ENCODE data around the gene POFUT1. TPM values are rescaled to one million over a fixed set of nuclear protein-coding genes. Genes with fewer than 3 reads are reported as not detected.

The POFUT1 gene
- polyA plus RNA-seq, 1 donor, result 147 TPM

DNA sequence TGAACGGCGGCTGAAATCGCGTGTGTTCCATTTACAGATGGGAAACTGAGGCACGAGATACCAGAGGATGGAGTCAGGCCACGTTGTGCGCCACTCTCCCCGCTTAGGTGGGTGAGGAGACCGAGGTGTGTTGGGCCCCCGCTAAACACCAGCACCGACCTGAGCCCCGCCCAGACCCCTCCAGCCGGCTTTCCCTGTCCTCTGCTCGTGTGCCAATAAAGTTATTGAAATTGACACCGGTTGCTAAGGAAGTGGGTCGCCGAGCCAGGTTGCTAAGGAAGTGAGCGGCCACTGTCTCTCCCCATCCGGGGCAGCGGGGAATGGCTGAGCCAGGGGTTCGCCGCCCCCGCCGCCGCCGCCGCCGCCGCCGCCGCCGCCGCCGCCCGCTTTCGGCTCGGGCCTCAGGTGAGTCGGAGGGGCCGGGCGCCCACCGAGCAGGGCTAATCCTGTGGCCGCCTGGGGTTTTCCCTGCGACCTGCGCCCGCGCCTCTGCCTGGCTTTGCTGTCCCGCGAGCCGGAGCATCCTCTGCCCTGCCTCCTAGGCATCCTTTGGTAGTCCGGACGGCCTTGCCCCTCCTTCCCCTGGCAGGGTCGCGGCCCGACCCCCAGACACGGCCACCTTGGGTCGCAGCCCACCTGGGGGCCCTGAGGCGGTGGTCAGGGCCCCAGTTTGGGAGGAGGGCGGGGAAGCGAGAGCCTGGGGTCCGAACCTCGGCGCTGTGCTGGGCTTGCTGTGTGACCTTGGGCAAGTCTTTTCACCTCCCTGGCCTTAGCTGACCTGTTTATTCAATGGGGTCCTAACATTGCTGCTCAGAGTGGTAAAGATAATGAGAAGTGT, 69.9 kb downstream of the POFUT1 start, which contains the start of gene KIF3B:
Gene KIF3B, plus strand, starts transcription at position 291 of the 838 bp plus-strand sequence. CDS start 32,127 bp downstream, outside the sequence.
- Histone ChIP-seq H3K4me3 (ENCODE audit: low read length) (peak within 1 kb of the TSS; percentile 99), H3K36me3 (ENCODE audit: control insufficient read depth, insufficient read depth, low read length) (peaks cover 14% of the 10 kb centered on the region), H3K27me3 (ENCODE audit: control insufficient read depth, insufficient read depth, low read length) (no peaks in the 10 kb centered on the region), H3K4me1 (ENCODE audit: control insufficient read depth, insufficient read depth, low read length) (peaks cover 13% of the 10 kb centered on the region), H3K27ac (ENCODE audit: low read length) (peak within 1 kb of the TSS; percentile 88), H3K9me3 (ENCODE audit: control insufficient read depth, low read depth, low read length) (no peaks in the 10 kb centered on the region)
- WGBS (ENCODE audit: insufficient coverage, low lambda C conversion rate), result 8% methylated on average over 4 of the region's 62 CpGs
- peak; percentile 85 to 89 for DNase-seq

- WGBS (ENCODE audit: insufficient coverage, low lambda C conversion rate), result no CpG with 5 or more reads among the region's 4 CpGs
- Histone ChIP-seq H3K4me3 (ENCODE audit: low read length) (peak overlapping the region; percentile 99), H3K9me3 (ENCODE audit: control insufficient read depth, low read depth, low read length) (no peaks in the 10 kb centered on the region), H3K4me1 (ENCODE audit: control insufficient read depth, insufficient read depth, low read length) (peaks cover 13% of the 10 kb centered on the region), H3K27me3 (ENCODE audit: control insufficient read depth, insufficient read depth, low read length) (no peaks in the 10 kb centered on the region), H3K36me3 (ENCODE audit: control insufficient read depth, insufficient read depth, low read length) (peaks cover 16% of the 10 kb centered on the region), H3K27ac (ENCODE audit: low read length) (peak overlapping the region; percentile 88)
- DNase-seq, result peak in 1 of 2 donors; percentile 56
Observed at GRCh38 chr20:32278199-32278643, 70.5 kb downstream of the POFUT1 start.

- no peak overlapping the region for H3K27ac ChIP-seq (ENCODE audit: low read length)
Observed at GRCh38 chr20:32281711-32282110, 74.0 kb downstream of the POFUT1 start.

GRCh38 chr20:32282461-32282860, 74.8 kb downstream of the POFUT1 start:
- peaks cover 37% of the 10 kb centered on the region for H3K4me1 ChIP-seq (ENCODE audit: control insufficient read depth, insufficient read depth, low read length)
- H3K27ac ChIP-seq (ENCODE audit: low read length), result peak overlapping the region; percentile 24
- H3K4me3 ChIP-seq (ENCODE audit: low read length), result no peak overlapping the region
- no peak for DNase-seq
- H3K9me3 ChIP-seq (ENCODE audit: control insufficient read depth, low read depth, low read length), result no peaks in the 10 kb centered on the region
- H3K36me3 ChIP-seq (ENCODE audit: control insufficient read depth, insufficient read depth, low read length), result peaks cover 16% of the 10 kb centered on the region
- no peaks in the 10 kb centered on the region for H3K27me3 ChIP-seq (ENCODE audit: control insufficient read depth, insufficient read depth, low read length)
- 60% methylated on average over 1 of the region's 4 CpGs for WGBS (ENCODE audit: insufficient coverage, low lambda C conversion rate)

More at GRCh38 chr20:32281711-32282110, 74.0 kb downstream of the POFUT1 start:
- no peak for DNase-seq
- no CpG with 5 or more reads among the region's 4 CpGs for WGBS (ENCODE audit: insufficient coverage, low lambda C conversion rate)
- H3K4me1 ChIP-seq (ENCODE audit: control insufficient read depth, insufficient read depth, low read length), result peaks cover 33% of the 10 kb centered on the region
- no peak overlapping the region for H3K4me3 ChIP-seq (ENCODE audit: low read length)
- H3K36me3 ChIP-seq (ENCODE audit: control insufficient read depth, insufficient read depth, low read length), result peaks cover 16% of the 10 kb centered on the region
- H3K9me3 ChIP-seq (ENCODE audit: control insufficient read depth, low read depth, low read length), result no peaks in the 10 kb centered on the region
- no peaks in the 10 kb centered on the region for H3K27me3 ChIP-seq (ENCODE audit: control insufficient read depth, insufficient read depth, low read length)

DNA sequence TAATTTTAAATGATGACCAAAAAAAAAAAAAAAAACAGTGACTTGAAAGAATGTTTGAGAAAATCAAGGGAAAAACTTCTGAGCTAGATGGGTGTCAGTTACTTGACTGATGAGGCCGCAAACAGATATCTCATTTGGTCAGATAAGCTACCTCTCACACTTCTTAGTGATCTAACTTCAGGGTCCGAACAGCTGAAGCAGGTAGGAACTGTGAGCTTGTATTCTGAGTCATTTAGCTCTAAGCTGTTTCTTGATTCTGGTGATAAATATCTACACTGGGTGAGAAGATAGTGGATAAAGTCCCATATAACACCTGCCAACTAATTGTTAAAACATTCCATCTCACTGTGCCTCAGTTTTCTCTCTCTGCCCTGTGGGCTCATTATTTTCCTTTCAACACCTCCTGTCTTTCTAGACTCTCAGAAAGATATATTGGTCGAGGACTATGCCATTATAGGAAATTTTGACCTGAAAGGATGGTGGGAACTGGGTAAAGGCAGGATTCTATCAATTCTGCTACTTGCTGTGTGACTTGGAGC, 77.5 kb downstream of the POFUT1 start:
- WGBS (ENCODE audit: insufficient coverage, low lambda C conversion rate), result no CpG with 5 or more reads among the region's 3 CpGs
- H3K27me3 ChIP-seq (ENCODE audit: control insufficient read depth, insufficient read depth, low read length), result no peaks in the 10 kb centered on the region
- H3K9me3 ChIP-seq (ENCODE audit: control insufficient read depth, low read depth, low read length), result no peaks in the 10 kb centered on the region
- H3K36me3 ChIP-seq (ENCODE audit: control insufficient read depth, insufficient read depth, low read length), result peaks cover 20% of the 10 kb centered on the region
- peak overlapping the region; percentile 92 for H3K27ac ChIP-seq (ENCODE audit: low read length)
- H3K4me1 ChIP-seq (ENCODE audit: control insufficient read depth, insufficient read depth, low read length), result peaks cover 43% of the 10 kb centered on the region
- no peak for DNase-seq
- no peak overlapping the region for H3K4me3 ChIP-seq (ENCODE audit: low read length)

DNA sequence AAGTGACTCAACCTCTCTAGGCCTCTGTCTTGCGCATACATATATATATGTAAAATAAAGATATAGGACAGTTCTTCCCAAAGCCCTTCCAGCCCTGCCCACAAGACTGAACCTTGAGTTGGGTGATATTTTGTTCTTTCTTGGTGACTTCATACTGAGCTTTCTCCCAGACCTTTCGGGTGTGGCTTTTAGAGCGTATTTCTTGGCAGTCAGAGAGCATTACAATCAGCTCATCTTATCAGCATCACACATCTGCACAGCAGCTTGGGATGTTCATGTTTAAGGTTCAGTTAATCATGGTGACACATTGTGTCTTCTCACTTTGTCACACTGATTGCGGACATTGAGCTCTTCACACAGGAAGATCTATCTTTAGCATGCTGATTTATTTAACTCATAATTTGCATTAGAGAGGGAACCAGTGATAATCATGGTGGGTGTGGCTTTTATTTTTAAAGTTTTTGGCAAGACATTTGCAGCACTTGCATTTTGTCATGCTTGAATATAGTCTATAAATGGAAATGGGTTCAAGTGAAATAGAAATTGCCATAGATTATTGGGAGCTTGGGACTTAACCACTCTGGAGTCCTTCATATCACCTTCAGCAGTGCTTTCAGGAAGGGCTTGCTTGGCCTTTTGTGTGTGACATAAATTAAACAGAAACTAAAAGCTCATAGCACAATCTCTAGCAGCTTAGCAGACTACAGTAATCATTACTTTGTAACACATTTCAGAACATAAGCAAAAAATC, 78.1 kb downstream of the POFUT1 start:
- H3K4me3 ChIP-seq (ENCODE audit: low read length), result no peak overlapping the region
- H3K9me3 ChIP-seq (ENCODE audit: control insufficient read depth, low read depth, low read length), result no peaks in the 10 kb centered on the region
- peak; percentile 54 to 77 for DNase-seq
- H3K27me3 ChIP-seq (ENCODE audit: control insufficient read depth, insufficient read depth, low read length), result no peaks in the 10 kb centered on the region
- 60% methylated on average over 1 of the region's 4 CpGs for WGBS (ENCODE audit: insufficient coverage, low lambda C conversion rate)
- peaks cover 48% of the 10 kb centered on the region for H3K4me1 ChIP-seq (ENCODE audit: control insufficient read depth, insufficient read depth, low read length)
- peak overlapping the region; percentile 92 for H3K27ac ChIP-seq (ENCODE audit: low read length)
- peaks cover 19% of the 10 kb centered on the region for H3K36me3 ChIP-seq (ENCODE audit: control insufficient read depth, insufficient read depth, low read length)

DNA sequence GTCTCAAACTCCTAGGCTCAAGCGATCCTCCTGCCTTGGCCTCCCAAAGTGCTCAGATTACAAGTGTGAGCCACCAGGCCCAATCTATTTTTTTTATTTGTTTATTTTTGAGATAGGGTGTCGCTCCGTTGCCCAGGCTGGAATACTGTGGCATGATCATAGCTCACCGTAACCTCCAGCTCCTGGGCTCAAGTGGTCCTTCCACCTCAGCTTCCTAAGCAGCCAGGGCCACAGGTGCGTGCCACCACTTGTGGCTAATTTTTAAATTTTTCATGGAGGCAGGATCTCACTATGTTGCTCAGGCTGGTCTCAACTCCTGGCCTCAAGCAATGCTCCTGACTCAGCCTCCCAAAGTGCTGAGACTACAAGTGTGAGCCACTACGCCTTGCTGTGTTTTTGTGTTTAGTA, 79.6 kb downstream of the POFUT1 start:
- Histone ChIP-seq H3K4me1 (ENCODE audit: control insufficient read depth, insufficient read depth, low read length) (peaks cover 48% of the 10 kb centered on the region), H3K4me3 (ENCODE audit: low read length) (no peak overlapping the region), H3K27ac (ENCODE audit: low read length) (peak overlapping the region; percentile 92), H3K36me3 (ENCODE audit: control insufficient read depth, insufficient read depth, low read length) (peaks cover 12% of the 10 kb centered on the region), H3K9me3 (ENCODE audit: control insufficient read depth, low read depth, low read length) (no peaks in the 10 kb centered on the region), H3K27me3 (ENCODE audit: control insufficient read depth, insufficient read depth, low read length) (no peaks in the 10 kb centered on the region)
- no peak for DNase-seq
- WGBS (ENCODE audit: insufficient coverage, low lambda C conversion rate), result no CpG with 5 or more reads among the region's 6 CpGs

Other genes with a start within 250 kb of the POFUT1 start
- 0.81 TPM for gene XKR7, start 239.7 kb upstream of the POFUT1 start, polyA plus RNA-seq
- gene CCM2L, start 197.4 kb upstream of the POFUT1 start, polyA plus RNA-seq, result 2.9 TPM
- gene HCK, start 155.6 kb upstream of the POFUT1 start, polyA plus RNA-seq, result 10.8 TPM
- 72.7 TPM for gene TM9SF4, start 98.2 kb upstream of the POFUT1 start, polyA plus RNA-seq
- 118 TPM for gene PLAGL2, start 137 bp upstream of the POFUT1 start, polyA plus RNA-seq
- gene KIF3B, start 69.8 kb downstream of the POFUT1 start, polyA plus RNA-seq, result 47.9 TPM
- gene ASXL1, start 150.5 kb downstream of the POFUT1 start, polyA plus RNA-seq, result 69.3 TPM